HepG2 (cell line): ENCODE measurements around the gene DFFA. TPM values are rescaled to one million over a fixed set of nuclear protein-coding genes. Genes with fewer than 3 reads are reported as not detected.

Source experiments
- CAMTA2 ChIP-seq: sonication (generic); formaldehyde crosslinking; IDR thresholded peaks from 2 replicates; pipeline ENCODE4 v1.4.0; 2020; ENCODE audit warnings: mild to moderate bottlenecking, missing genetic modification reagents, borderline replicate concordance
- CTCF ChIP-seq: sonication (generic); formaldehyde crosslinking; IDR thresholded peaks from 2 replicates; pipeline ENCODE4 v1.5.0; 2020; ENCODE audit warnings: mild to moderate bottlenecking, missing genetic modification reagents, moderate library complexity
- DZIP1 ChIP-seq: sonication (generic); formaldehyde crosslinking; IDR thresholded peaks from 2 replicates; pipeline ENCODE4 v1.5.0; 2020; ENCODE audit warnings: mild to moderate bottlenecking, missing genetic modification reagents
- EZH2 ChIP-seq: conservative IDR thresholded peaks from 2 replicates; pipeline ENCODE4 v1.6.1; 2012; ENCODE audit warnings: mild to moderate bottlenecking, low read depth, low read length, moderate library complexity
- HIVEP1 ChIP-seq: sonication (generic); formaldehyde crosslinking; IDR thresholded peaks from 2 replicates; pipeline ENCODE4 v1.4.0; 2020; ENCODE audit warnings: mild to moderate bottlenecking, missing genetic modification reagents
- HNRNPH1 ChIP-seq: fragments of 200-400 bp; formaldehyde crosslinking; optimal IDR thresholded peaks from 2 replicates; pipeline ENCODE3; 2017; ENCODE audit warnings: mild to moderate bottlenecking, low read depth, low read length
- MED13 ChIP-seq: sonication (generic); formaldehyde crosslinking; IDR thresholded peaks from 2 replicates; pipeline ENCODE4 v1.5.0; 2020; ENCODE audit warnings: missing genetic modification reagents
- MIER3 ChIP-seq: IDR thresholded peaks from 2 replicates; pipeline ENCODE4 v1.6.1; 2016; ENCODE audit warnings: missing compliant biosample characterization, borderline replicate concordance
- NR3C1 ChIP-seq: sonication (generic); formaldehyde crosslinking; IDR thresholded peaks from 2 replicates; pipeline ENCODE4 v1.4.0; 2020; ENCODE audit warnings: missing genetic modification reagents
- TFDP2 ChIP-seq: sonication (generic); formaldehyde crosslinking; IDR thresholded peaks from 2 replicates; pipeline ENCODE4 v1.4.0; 2020; ENCODE audit warnings: missing genetic modification reagents
- ZFP36 ChIP-seq: fragments of 150-350 bp; IDR thresholded peaks from 2 replicates; pipeline ENCODE4 v1.6.1; 2018; ENCODE audit warnings: borderline replicate concordance, low read length, low read depth; ENCODE audit not compliant: partially characterized antibody
- ZNF24 ChIP-seq: fragments of 450-650 bp; IDR thresholded peaks from 2 replicates; pipeline ENCODE4 v1.6.1; 2017; ENCODE audit warnings: antibody characterized with exemption, mild to moderate bottlenecking
- ZNF350 ChIP-seq: sonication (generic); formaldehyde crosslinking; IDR thresholded peaks from 2 replicates; pipeline ENCODE4 v1.4.0; 2020; ENCODE audit warnings: mild to moderate bottlenecking, low read depth, missing genetic modification reagents, borderline replicate concordance
- ZNF543 ChIP-seq: sonication (generic); formaldehyde crosslinking; IDR thresholded peaks from 2 replicates; pipeline ENCODE4 v1.4.0; 2020; ENCODE audit warnings: mild to moderate bottlenecking, missing genetic modification reagents
- ZNF570 ChIP-seq: sonication (generic); formaldehyde crosslinking; IDR thresholded peaks from 2 replicates; pipeline ENCODE4 v1.4.0; 2020; ENCODE audit warnings: mild to moderate bottlenecking, missing genetic modification reagents, borderline replicate concordance
- ZNF710 ChIP-seq: sonication (generic); formaldehyde crosslinking; IDR thresholded peaks from 2 replicates; pipeline ENCODE4 v1.5.0; 2020; ENCODE audit warnings: mild to moderate bottlenecking, missing genetic modification reagents, borderline replicate concordance
- ZNF747 ChIP-seq: sonication (generic); formaldehyde crosslinking; IDR thresholded peaks from 2 replicates; pipeline ENCODE4 v1.8.1; 2023; ENCODE audit warnings: missing genetic modification reagents, mild to moderate bottlenecking, borderline replicate concordance
- polyA plus RNA-seq, 8 experiments: library from polyadenylated mRNA; depleted of rRNA in 3 of 8; stranded (reverse) in 7 of 8; unstranded in 1 of 8; fragments of >200 nt; fragmentation: Illumina TruSeq in 4 of 8; extraction: Trizol in 4 of 8; gene quantifications; 2 replicates each; pipeline versions ENCODE4 v1.2.1 to v1.2.3, GENCODE V29; 2011 to 2016; ENCODE audit warnings: low read depth in 4 of 8, missing spikeins in 1 of 8, mixed read lengths in 1 of 8; ENCODE audit not compliant: insufficient read depth in 1 of 8
- total RNA-seq, 5 experiments: library from RNA; depleted of rRNA; stranded (reverse); fragments of >200 nt; fragmentation: Illumina TruSeq; extraction: Trizol; gene quantifications; 2 replicates each; pipeline ENCODE4 v1.2.3, GENCODE V29; 2016; ENCODE audit warnings: low read depth in 1 of 5

The DFFA gene
- total and polyA plus RNA-seq, 2 of the 13 experiments (the other 11 are each of a cell fraction or from before 2014, with no cell fraction given) = 16.5 to 33.9 TPM

- 0 out of 2 replicates have a peak, but pooled peaks have one; percentile 38 for TF ChIP-seq ZNF710 (CRISPR knock-in tag)
- TF ChIP-seq ZFP36 = no peak
- TF ChIP-seq CAMTA2 = 0 out of 2 replicates have a peak, but pooled peaks have one; percentile 55
- TF ChIP-seq ZNF747 (CRISPR knock-in tag) = peak; percentile 34; the same call in 1 of the 2 replicates
- 0 out of 2 replicates have a peak, but pooled peaks have one; percentile 36 for TF ChIP-seq TFDP2
- TF ChIP-seq ZNF543 (CRISPR knock-in tag) = no peak
- no peak for TF ChIP-seq ZNF570
- no peak for TF ChIP-seq HNRNPH1
- TF ChIP-seq MED13 = no peak
- no peak for TF ChIP-seq DZIP1 (CRISPR knock-in tag)
- 0 out of 2 replicates have a peak, but pooled peaks have one; percentile 35 for TF ChIP-seq ZNF350 (CRISPR knock-in tag)
- TF ChIP-seq NR3C1 = no peak
- no peak for TF ChIP-seq ZNF24
- TF ChIP-seq HIVEP1 (CRISPR knock-in tag) = 0 out of 2 replicates have a peak, but pooled peaks have one; percentile 49
- TF ChIP-seq EZH2 = no peak
- peak; percentile 87 for TF ChIP-seq CTCF
- no peak for TF ChIP-seq MIER3 (CRISPR knock-in tag)
Observed at GRCh38 chr1:10494754-10495474, 22.6 kb upstream of the DFFA start (continued).
